H9 (cell line): ENCODE measurements around the gene TRPM3. TPM values are rescaled to one million over a fixed set of nuclear protein-coding genes. Genes with fewer than 3 reads are reported as not detected.

ENCODE experiments used
- DNase-seq: peaks from one replicate; pipeline ENCODE4 v3.0.0-alpha.2; 2017
- H2AFZ ChIP-seq: one replicate; pipeline ENCODE4 v1.6.1; 2013; ENCODE audit warnings: mild to moderate bottlenecking, low read length, control low read depth, moderate library complexity
- H2AK5ac ChIP-seq: 2 replicates; pipeline ENCODE4 v1.6.1; 2013; ENCODE audit warnings: low read length, control low read depth, mixed read lengths; ENCODE audit not compliant: insufficient read length
- H2BK120ac ChIP-seq: one replicate; pipeline ENCODE4 v1.6.1; 2013; ENCODE audit warnings: low read depth, mild to moderate bottlenecking, low read length, control low read depth, inconsistent platforms; ENCODE audit not compliant: poor library complexity, severe bottlenecking
- H2BK12ac ChIP-seq: 2 replicates; pipeline ENCODE4 v1.6.1; 2013; ENCODE audit warnings: low read length, control low read depth, mixed read lengths, low read depth; ENCODE audit not compliant: insufficient read length
- H2BK15ac ChIP-seq: 2 replicates; pipeline ENCODE4 v1.6.1; 2013; ENCODE audit warnings: low read depth, low read length, control low read depth
- H2BK20ac ChIP-seq: one replicate; pipeline ENCODE4 v1.6.1; 2013; ENCODE audit warnings: low read depth, mild to moderate bottlenecking, low read length, control low read depth, inconsistent platforms; ENCODE audit not compliant: poor library complexity, severe bottlenecking
- H2BK5ac ChIP-seq: 2 replicates; pipeline ENCODE4 v1.6.1; 2013; ENCODE audit warnings: low read length, control low read depth, mixed read lengths; ENCODE audit not compliant: insufficient read length
- H3K14ac ChIP-seq: 2 replicates; pipeline ENCODE4 v1.6.1; 2013; ENCODE audit warnings: low read length, control low read depth; ENCODE audit not compliant: insufficient read depth
- H3K18ac ChIP-seq: 2 replicates; pipeline ENCODE4 v1.6.1; 2013; ENCODE audit warnings: low read depth, mild to moderate bottlenecking, mixed read lengths, low read length, control low read depth; ENCODE audit not compliant: insufficient read length
- H3K23ac ChIP-seq: 2 replicates; pipeline ENCODE4 v1.6.1; 2013; ENCODE audit warnings: low read length, control low read depth, mixed read lengths, low read depth; ENCODE audit not compliant: insufficient read length
- H3K23me2 ChIP-seq: 2 replicates; pipeline ENCODE4 v1.6.1; 2013; ENCODE audit warnings: low read depth, mild to moderate bottlenecking, mixed read lengths, low read length, control low read depth; ENCODE audit not compliant: insufficient read length, poor library complexity, severe bottlenecking
- H3K27ac ChIP-seq: 2 replicates; pipeline ENCODE4 v1.5.1; 2013; ENCODE audit warnings: low read length, control low read depth, mixed read lengths, low read depth; ENCODE audit not compliant: insufficient read length
- H3K27me3 ChIP-seq: 2 replicates; pipeline ENCODE4 v1.6.1; 2013; ENCODE audit warnings: low read length, control low read depth, inconsistent platforms; ENCODE audit not compliant: insufficient read depth
- H3K4ac ChIP-seq: 2 replicates; pipeline ENCODE4 v1.6.1; 2013; ENCODE audit warnings: low read depth, mild to moderate bottlenecking, control low read depth, inconsistent platforms, low read length, moderate library complexity
- H3K4me1 ChIP-seq: 2 replicates; pipeline ENCODE4 v1.6.1; 2013; ENCODE audit warnings: low read length, control low read depth, inconsistent platforms; ENCODE audit not compliant: insufficient read depth
- H3K4me2 ChIP-seq: 2 replicates; pipeline ENCODE4 v1.6.1; 2013; ENCODE audit warnings: low read length, control low read depth, mixed read lengths; ENCODE audit not compliant: insufficient read length, insufficient read depth
- H3K56ac ChIP-seq: 2 replicates; pipeline ENCODE4 v1.6.1; 2013; ENCODE audit warnings: low read depth, mild to moderate bottlenecking, mixed read lengths, low read length, control low read depth; ENCODE audit not compliant: insufficient read length
- H3K79me1 ChIP-seq: 2 replicates; pipeline ENCODE4 v1.6.1; 2013; ENCODE audit warnings: low read depth, mild to moderate bottlenecking, moderate library complexity, low read length, control low read depth, inconsistent platforms; ENCODE audit not compliant: insufficient read depth, poor library complexity, severe bottlenecking
- H3K79me2 ChIP-seq: 2 replicates; pipeline ENCODE4 v1.6.1; 2013; ENCODE audit warnings: low read length, control low read depth, inconsistent platforms; ENCODE audit not compliant: insufficient read depth
- H3K9ac ChIP-seq: 2 replicates; pipeline ENCODE4 v1.6.1; 2013; ENCODE audit warnings: low read length, control low read depth, mixed read lengths; ENCODE audit not compliant: insufficient read length; ENCODE audit errors: extremely low read depth
- H3K9me3 ChIP-seq: one replicate; pipeline ENCODE4 v1.6.1; 2013; ENCODE audit warnings: low read depth, low read length, inconsistent platforms; ENCODE audit not compliant: control insufficient read depth
- H3T11ph ChIP-seq: one replicate; pipeline ENCODE4 v1.6.1; 2013; ENCODE audit warnings: mild to moderate bottlenecking, low read length, control low read depth, inconsistent platforms
- H4K20me1 ChIP-seq: one replicate; pipeline ENCODE4 v1.6.1; 2013; ENCODE audit not compliant: control insufficient read depth, insufficient read length, insufficient read depth
- H4K5ac ChIP-seq: 2 replicates; pipeline ENCODE4 v1.6.1; 2013; ENCODE audit warnings: low read depth, mild to moderate bottlenecking, mixed read lengths, low read length, control low read depth; ENCODE audit not compliant: insufficient read length
- H4K8ac ChIP-seq: replicated peaks from 2 replicates; pipeline ENCODE4 v1.6.1; 2013; ENCODE audit warnings: low read length, control low read depth, mixed read lengths, low read depth; ENCODE audit not compliant: insufficient read length
- H4K91ac ChIP-seq: 2 replicates; pipeline ENCODE4 v1.6.1; 2013; ENCODE audit warnings: low read depth, mild to moderate bottlenecking, moderate library complexity, mixed read lengths, low read length, control low read depth; ENCODE audit not compliant: insufficient read length
- H3K27ac Mint-ChIP-seq, 3 experiments: 2 replicates in 2 of 3; 3 replicates in 1 of 3; pipeline ENCODE4 v1.8.0; 2020 to 2021; ENCODE audit warnings: mixed read lengths in 3 of 3, mild to moderate bottlenecking in 1 of 3, moderate library complexity in 1 of 3
- H3K27me3 Mint-ChIP-seq: 2 replicates; pipeline ENCODE4 v1.8.0; 2021; ENCODE audit warnings: low read depth, mild to moderate bottlenecking, moderate library complexity, mixed read lengths
- H3K36me3 Mint-ChIP-seq, 3 experiments: 2 replicates in 2 of 3; 3 replicates in 1 of 3; pipeline ENCODE4 v1.8.0; 2020 to 2021; ENCODE audit warnings: low read depth in 3 of 3, mixed read lengths in 3 of 3; ENCODE audit not compliant: insufficient read depth in 1 of 3
- H3K4me1 Mint-ChIP-seq, 2 experiments: 2 replicates each; pipeline ENCODE4 v1.8.0; 2020; ENCODE audit warnings: mixed read lengths in 2 of 2
- H3K4me3 Mint-ChIP-seq, 2 experiments: 2 replicates in 1 of 2; 3 replicates in 1 of 2; pipeline ENCODE4 v1.8.0; 2020 to 2021; ENCODE audit warnings: mild to moderate bottlenecking in 2 of 2, mixed read lengths in 2 of 2, moderate library complexity in 1 of 2
- H3K9me3 Mint-ChIP-seq, 2 experiments: 2 replicates in 1 of 2; 3 replicates in 1 of 2; pipeline ENCODE4 v1.8.0; 2020; ENCODE audit warnings: mild to moderate bottlenecking in 2 of 2, mixed read lengths in 2 of 2, moderate library complexity in 1 of 2
- WGBS: extraction: QIAGEN DNeasy Blood & Tissue Kit; methylation state at CpG from one replicate; pipeline ENCODE4 v1.1.7; 2013; ENCODE audit warnings: missing lambda C conversion rate, low lambda C conversion rate, mixed read lengths; ENCODE audit not compliant: insufficient read length; ENCODE audit errors: extremely low coverage; 5-methylcytosine and 5-hydroxymethylcytosine counted together
- total RNA-seq: library from RNA; stranded (reverse); gene quantifications from 2 replicates; pipeline ENCODE4 v1.2.1, GENCODE V29; 2021
- TF ChIP-seq, protein P1 (sequence below): fragments of 200-600 bp; sonication (generic); conservative IDR thresholded peaks from 3 replicates; pipeline ENCODE4 v1.8.0; 2021; ENCODE audit warnings: antibody characterized with exemption, mild to moderate bottlenecking

The TRPM3 gene
- total RNA-seq, 1 experiment from 2014 or later: 10.3 TPM

DNA sequence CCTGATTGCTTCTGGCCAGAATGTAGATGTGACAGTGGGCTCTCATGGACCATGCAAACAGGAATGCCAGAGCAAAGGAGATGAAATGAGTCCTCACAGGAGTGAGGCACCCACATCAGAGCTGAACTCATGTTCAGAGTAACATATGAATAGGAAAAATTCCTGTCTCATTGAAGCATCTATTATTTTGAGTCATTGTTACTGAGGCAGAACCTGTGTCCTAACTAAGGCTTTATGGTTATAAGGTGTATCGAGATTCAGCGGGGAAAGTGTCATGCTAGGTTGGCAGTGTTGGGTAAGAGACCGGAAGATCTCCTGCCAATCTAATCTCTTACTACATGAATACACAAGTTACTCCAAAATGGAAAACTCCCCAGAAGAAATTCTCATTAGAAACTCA is 304.1 kb downstream of the TRPM3 start:
- WGBS: no CpG with 5 or more reads among the region's 3 CpGs

More for the DNA sequence above, 304.1 kb downstream of the TRPM3 start:
- H3K79me1 ChIP-seq: no peaks in the 10 kb centered on the region
- H2BK120ac ChIP-seq: no peak overlapping the region
- H3K9ac ChIP-seq: no peak overlapping the region
- H2AFZ ChIP-seq: no peak overlapping the region
- no peak overlapping the region for H3K14ac ChIP-seq
- no peaks in the 10 kb centered on the region; a peak in 1 of 7 replicates for H3K36me3 Mint-ChIP-seq
- H3K9me3 ChIP-seq: no peaks in the 10 kb centered on the region
- H2BK20ac ChIP-seq: no peak overlapping the region
- no peak overlapping the region; a peak in 1 of 7 replicates for H3K27ac Mint-ChIP-seq
- no peaks in the 10 kb centered on the region for H3K23me2 ChIP-seq
- no peak overlapping the region for H3K18ac ChIP-seq
- no peak overlapping the region for H2BK15ac ChIP-seq
- no peak overlapping the region for H3K4ac ChIP-seq
- no peak overlapping the region for H2BK5ac ChIP-seq
- H3K4me2 ChIP-seq: no peak overlapping the region
- no peak overlapping the region for H2BK12ac ChIP-seq
- no peak overlapping the region for H3T11ph ChIP-seq
- H2AK5ac ChIP-seq: no peak overlapping the region
- no peaks in the 10 kb centered on the region for H4K20me1 ChIP-seq
- DNase-seq: no peak
- no peak overlapping the region for H3K56ac ChIP-seq
- H3K9me3 Mint-ChIP-seq: no peaks in the 10 kb centered on the region
- H3K4me3 Mint-ChIP-seq: no peak overlapping the region
- H3K27me3 Mint-ChIP-seq: no peaks in the 10 kb centered on the region
- H3K4me1 Mint-ChIP-seq: peaks cover 12 to 18% of the 10 kb centered on the region in 2 experiments
- no peak overlapping the region for H3K27ac ChIP-seq
- no peaks in the 10 kb centered on the region for H3K27me3 ChIP-seq
- TF ChIP-seq, protein P1, sequence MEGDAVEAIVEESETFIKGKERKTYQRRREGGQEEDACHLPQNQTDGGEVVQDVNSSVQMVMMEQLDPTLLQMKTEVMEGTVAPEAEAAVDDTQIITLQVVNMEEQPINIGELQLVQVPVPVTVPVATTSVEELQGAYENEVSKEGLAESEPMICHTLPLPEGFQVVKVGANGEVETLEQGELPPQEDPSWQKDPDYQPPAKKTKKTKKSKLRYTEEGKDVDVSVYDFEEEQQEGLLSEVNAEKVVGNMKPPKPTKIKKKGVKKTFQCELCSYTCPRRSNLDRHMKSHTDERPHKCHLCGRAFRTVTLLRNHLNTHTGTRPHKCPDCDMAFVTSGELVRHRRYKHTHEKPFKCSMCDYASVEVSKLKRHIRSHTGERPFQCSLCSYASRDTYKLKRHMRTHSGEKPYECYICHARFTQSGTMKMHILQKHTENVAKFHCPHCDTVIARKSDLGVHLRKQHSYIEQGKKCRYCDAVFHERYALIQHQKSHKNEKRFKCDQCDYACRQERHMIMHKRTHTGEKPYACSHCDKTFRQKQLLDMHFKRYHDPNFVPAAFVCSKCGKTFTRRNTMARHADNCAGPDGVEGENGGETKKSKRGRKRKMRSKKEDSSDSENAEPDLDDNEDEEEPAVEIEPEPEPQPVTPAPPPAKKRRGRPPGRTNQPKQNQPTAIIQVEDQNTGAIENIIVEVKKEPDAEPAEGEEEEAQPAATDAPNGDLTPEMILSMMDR: no peak
- H4K91ac ChIP-seq: no peak overlapping the region
- H4K8ac ChIP-seq: no peak overlapping the region
- no peak overlapping the region for H3K23ac ChIP-seq
- no peaks in the 10 kb centered on the region for H3K4me1 ChIP-seq
- H4K5ac ChIP-seq: no peak overlapping the region
- H3K79me2 ChIP-seq: no peaks in the 10 kb centered on the region
